Pulmonary artery endothelial cell (primary cell): ENCODE results near the gene LRRC27. TPM values are rescaled to one million over a fixed set of nuclear protein-coding genes. Genes with fewer than 3 reads are reported as not detected.
"Not testable (repeated sequence)": the region's sequence is repeated elsewhere in the genome, so short reads cannot be mapped to it uniquely, and the experiment has no call there.

Source experiments
- DNase-seq: peaks from one replicate; pipeline ENCODE4 v3.0.0-alpha.2; 2011; ENCODE audit warnings: low read depth, low spot score
- total RNA-seq: library from RNA; depleted of rRNA; stranded (reverse); fragments of >200 nt; gene quantifications from 2 replicates; pipeline ENCODE4 v1.2.3, GENCODE V29; 2014

Gene LRRC27
- total RNA-seq, 1 donor from 2014 or later: 9.3 TPM

GRCh38 chr10:132373241-132373955, 41.4 kb downstream of the LRRC27 start:
- no peak for DNase-seq

DNA sequence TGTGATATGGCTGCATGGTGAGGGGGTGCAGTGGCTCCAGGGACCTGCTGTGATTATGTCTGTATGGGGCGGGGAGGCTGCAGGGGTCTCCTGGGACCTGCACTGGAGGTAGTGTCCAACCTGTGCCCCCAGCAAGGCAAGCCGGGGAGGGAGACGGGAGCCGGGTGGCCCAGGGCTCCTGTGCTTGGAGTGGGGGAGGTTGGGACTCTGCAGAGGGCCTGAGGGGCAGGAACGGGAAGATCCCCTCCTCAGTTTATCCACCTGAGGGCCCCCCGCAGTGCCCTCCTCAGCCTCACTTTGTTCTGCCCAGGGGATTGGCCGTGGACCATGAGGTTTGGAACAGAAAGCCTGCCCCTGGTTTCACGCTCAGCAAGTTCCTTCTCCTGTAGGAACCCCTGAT, 42.2 kb downstream of the LRRC27 start:
- DNase-seq: no peak

DNA sequence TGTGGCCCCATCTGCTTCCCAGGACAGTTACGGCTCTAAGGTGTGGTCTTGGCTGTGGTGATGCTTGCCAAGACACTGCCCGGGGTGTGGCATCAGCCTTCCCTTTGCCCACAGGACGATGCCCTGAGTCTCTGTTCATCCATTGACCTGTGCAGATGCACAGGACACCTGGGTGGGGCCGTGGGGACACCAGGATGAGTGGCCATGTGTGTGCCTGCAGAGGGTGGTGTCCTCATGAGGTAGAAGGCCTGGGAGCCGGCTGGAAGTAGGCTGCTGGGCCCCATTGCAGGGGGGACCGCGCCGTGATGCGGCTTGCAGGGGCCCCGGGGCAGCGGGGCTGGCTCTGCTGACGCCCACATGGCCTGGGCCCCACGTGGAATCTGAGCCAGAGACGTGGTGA, 42.6 kb downstream of the LRRC27 start:
- no peak for DNase-seq

GRCh38 chr10:132375116-132375794, 43.3 kb downstream of the LRRC27 start:
- no peak for DNase-seq

GRCh38 chr10:132375795-132376297, 43.9 kb downstream of the LRRC27 start:
- DNase-seq: no peak

DNA sequence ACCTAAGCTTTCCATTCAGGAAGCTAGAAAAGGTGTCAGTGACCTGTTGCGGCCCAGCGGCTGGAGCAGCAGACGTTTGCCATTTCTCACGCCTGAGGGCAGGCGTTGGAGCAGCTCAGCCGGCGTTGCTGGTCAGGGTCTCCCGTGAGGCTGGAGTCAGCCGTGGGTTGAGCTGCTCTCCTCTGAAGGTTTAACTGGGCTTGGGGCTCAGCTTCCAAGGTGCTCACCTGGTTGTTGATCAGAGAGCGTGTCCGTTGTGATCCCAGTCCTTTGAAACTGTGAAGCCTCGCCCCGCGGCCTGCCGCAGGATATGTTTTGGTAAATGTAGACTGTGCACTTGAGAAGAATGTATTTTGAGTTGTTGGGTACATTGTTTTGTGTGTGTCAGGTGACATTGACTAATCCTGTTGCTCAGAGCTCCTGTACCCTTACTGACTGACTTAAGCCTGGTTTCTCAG, 44.4 kb downstream of the LRRC27 start:
- no peak for DNase-seq

DNA sequence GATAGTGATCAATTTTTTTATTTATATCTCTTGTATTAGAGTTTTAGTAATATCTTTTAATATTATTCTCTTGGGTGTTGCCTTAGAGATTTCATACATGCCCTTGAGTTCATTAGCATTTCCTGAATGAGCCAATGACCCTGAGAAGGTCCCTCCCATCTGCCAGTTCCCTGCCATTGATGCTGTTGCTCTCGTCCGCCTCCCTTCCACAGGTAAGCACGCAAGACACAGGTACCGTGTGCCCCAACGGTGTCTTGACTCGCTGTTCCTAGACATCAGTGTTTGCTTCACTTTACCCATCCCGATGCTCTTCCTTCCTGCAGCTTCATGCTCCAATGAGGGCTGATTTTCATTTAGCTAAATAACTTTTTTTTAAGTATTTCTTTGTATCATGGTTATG, 45.3 kb downstream of the LRRC27 start:
- no peak for DNase-seq

- not testable (repeated sequence) for DNase-seq
Measured at GRCh38 chr10:132379026-132379425, 47.0 kb downstream of the LRRC27 start.

GRCh38 chr10:132380986-132381385, 49.0 kb downstream of the LRRC27 start:
- DNase-seq: not testable (repeated sequence)

DNA sequence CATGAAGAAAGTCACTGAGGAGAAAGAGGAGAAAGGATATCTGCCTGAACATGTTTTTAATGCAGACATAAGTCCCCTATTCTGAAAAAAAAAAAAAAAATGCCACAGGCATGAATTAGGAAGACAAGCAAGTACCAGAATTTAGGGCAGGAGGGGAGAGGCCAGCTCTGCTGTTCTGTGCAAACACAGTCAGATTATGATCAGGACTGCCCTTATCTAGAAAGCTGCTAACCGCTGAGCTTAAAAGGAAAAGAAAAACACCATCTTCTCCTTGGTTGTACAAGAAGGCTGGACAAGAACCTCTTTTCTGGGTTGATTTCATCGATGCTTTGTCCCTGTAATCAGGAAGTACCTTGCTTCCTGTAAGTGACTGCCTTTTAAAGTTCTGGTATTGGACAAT, 49.7 kb downstream of the LRRC27 start:
- DNase-seq: no peak

- no peak for DNase-seq
Measured at GRCh38 chr10:132382231-132382922, 50.4 kb downstream of the LRRC27 start.

DNA sequence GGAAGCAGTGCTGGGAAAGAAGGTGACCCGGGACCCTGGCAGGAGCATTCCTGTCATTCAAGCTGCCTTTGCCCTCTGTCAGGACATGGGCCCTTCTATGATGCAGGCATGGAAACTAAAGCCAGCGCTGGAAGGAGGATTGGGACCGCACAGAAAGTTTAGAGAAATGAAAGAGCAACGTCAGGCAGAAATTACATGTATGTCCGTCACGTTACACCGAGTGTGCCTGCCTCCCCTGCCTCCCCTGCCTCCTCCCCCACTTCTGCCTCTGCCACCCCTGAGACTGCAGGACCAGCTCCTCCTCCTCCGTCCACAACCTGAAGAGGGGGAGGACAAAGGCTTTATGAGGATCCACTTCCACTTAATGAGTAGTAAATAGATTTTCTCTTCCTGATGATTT, 51.1 kb downstream of the LRRC27 start:
- no peak for DNase-seq

- no peak for DNase-seq
Measured at GRCh38 chr10:132383751-132384196, 51.8 kb downstream of the LRRC27 start.

DNA sequence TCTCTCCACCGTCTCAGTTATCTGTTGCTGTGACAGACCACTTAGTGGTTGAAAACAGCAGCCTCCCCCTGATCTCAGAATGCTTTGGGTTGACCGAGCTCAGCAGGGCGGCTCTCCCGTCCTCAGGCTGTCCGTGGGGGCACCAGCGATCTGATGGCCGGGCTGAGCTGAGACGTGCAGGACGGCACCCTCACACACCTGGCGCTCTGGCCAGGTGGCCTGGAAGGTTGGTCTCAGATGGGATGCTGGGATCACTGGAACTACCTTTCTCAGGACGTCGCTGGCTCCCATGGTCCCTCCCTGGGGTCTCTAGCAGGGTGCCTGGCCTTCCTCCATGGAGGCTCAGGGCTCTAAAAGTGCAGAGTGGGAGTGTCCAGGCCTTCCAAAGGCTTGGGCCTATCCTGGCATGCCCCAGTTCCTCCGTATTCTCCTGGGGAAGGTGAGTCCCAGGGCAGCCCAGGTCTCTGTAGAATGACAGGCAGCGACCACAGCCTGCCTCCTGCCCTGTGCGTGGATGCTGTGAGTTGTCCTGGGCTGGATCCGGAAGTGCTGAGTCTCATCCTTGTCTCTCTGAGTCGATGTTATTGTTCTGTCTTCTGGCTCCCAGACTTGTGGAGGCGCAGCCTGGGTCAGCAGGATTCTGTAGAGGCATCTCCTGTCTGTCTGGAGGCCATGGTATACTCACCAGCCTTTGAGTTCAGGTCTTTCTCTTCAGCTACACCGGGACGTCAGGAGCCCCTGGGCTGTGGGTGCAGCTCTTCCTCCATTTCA, 52.8 kb downstream of the LRRC27 start:
- no peak for DNase-seq

- DNase-seq: no peak
Measured at GRCh38 chr10:132385389-132385667, 53.3 kb downstream of the LRRC27 start.

DNA sequence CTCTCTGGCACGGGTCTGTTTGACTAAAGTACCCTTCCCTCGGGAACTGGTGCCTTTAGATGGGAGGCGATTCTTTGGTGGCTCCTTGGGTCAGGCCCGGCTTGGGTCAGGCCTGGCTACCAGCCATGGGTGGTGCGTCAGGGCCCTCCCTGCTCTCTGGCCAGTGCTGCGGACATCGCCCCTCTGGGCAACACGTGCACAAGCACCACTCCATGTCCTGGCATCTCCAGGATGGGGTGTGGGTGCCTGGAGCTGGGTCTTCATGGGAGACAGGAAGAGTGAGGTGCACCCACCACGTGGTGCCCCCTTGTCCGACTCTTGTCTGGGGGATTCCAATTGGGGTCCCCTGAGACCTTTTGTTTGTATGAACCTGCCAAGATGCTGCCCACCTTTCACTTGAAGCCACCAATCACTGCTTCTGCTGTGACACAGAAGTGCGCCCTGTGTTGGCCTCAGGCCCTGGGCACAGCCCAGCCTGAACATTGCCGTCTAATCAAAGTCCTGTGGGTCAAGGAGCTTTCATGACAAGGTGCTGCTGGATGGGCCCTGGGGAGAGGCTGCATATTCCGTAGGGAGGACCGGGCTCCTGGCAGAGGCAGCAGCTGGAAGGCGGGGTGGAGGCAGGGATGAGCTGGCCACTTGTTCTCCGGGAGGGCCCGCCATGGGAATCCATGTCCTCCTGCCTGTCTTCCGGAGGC, 53.9 kb downstream of the LRRC27 start:
- DNase-seq: no peak

DNA sequence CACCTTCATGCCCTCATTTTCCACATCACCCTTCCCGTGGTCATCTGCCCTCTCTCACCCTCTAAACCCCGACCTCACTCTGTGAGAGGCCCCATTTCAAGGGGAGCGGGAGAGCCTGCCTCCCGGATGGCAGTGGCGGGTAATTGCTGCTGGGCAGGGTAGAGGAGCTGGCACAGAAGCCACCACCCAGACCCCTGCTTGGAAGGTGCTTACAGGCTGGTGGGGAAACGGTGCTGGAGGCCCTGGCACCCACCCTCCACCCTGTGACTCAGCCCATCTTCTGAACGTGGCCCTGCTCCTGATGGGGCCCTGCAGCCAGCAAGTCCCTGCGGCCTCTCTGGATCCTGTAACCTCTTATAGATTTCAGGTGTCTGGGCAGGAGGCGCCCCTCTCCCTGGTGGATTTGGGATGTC, 54.4 kb downstream of the LRRC27 start:
- DNase-seq: no peak

GRCh38 chr10:132386896-132387295, 54.9 kb downstream of the LRRC27 start:
- DNase-seq: not testable (repeated sequence)

- DNase-seq: no peak
Measured at GRCh38 chr10:132387764-132388210, 55.8 kb downstream of the LRRC27 start.

DNA sequence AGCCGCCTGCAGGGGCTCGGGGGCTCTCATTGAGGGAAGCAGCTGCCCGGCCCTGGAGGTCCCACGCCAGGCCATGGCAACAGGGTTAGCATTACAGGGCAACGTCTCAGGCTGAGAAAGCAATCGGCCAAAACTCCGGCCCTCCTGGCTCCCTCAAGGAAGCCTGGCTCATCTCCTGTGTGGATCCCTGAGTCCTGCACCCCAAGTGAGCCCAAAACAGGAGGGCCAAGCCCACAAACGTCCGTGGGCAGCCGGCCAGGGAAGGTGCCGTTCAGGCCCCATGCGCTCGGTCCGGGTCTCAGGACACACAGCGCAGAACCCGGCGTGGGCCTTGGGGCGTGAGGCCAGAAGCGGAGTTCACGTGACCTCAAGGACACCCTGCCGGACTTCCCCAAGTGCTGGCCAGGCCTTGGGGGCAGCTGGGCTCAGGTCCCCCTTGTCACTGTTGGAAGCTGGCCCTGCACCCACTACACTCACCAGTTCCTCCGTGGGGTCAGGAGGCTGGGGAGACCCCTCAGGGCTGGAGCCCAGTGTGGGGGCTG, 57.0 kb downstream of the LRRC27 start:
- DNase-seq: no peak
